Right kidney (tissue), 1 donor: Measurements from ENCODE around the gene LIX1.

Source experiments
- DNase-seq: peaks from one replicate; pipeline ENCODE4 v3.0.0-alpha.2; 2016

LIX1 gene

DNA sequence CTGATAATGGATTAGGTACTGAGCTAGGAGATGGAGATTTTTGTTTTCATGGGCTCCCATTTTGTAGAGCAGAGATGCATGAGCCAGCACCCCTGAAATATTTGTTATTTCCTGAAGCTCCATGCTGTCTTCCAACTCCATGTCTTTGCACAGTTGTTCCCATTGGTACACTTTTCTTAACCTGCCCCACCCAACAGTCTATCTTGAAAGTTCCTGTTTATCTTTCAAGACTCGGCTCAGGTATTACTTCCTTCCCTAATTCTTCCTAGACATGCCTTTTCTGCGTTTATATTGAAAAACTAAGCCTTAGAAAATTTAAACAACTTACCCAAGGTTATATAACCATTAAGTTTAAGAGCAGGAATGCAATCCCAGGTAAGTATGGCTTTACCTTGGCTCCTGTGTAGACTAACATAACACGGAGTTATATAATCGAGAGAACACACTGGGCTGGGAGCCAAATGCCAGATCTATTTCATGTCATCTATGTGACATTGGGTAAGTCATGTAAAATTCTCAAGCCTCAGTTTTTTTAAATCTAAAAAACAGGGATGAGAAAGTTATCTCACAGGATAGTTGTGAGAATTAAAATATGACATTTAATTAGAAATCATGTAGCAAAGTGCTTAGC, 67.4 kb downstream of the LIX1 start:
- no peak for DNase-seq

DNA sequence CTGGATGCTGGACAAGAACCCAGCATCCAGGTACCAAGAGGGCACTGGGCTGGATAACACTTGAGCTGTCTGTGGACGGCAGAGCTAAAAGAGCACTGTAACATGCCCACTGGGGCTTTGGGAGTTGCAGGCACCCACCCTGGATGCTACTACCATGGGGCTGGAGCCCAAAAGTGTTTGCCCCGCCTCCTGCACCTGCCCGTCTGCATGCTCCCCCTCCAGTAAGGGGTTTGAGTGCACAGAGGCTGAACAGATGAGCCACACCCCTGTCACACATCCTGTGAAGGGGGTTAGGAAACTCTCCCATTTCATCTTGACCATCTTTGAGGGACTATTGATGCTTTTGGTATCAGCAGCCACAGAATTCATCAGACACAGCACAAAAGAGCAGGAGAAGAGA, 69.0 kb downstream of the LIX1 start:
- DNase-seq: no peak

DNA sequence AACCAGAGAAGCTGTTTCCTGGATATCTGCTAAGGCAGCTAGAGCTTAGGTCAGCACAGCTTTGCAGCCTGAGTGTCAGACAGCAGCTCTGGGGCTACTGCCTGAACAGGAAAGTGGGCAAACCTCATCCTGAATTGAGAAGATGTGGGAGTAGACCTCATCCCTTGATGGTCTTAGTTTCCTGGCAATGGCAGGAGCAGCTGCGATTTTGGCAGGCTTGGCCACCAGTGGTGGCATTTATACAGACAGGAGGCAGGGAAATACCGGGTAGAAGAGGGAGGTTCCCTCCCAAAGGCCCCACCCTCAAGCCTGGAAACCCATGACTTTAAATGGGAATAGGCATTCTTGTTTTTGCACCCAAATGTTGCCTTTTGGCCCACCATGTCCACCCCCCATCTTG, 69.7 kb downstream of the LIX1 start:
- no peak for DNase-seq

DNA sequence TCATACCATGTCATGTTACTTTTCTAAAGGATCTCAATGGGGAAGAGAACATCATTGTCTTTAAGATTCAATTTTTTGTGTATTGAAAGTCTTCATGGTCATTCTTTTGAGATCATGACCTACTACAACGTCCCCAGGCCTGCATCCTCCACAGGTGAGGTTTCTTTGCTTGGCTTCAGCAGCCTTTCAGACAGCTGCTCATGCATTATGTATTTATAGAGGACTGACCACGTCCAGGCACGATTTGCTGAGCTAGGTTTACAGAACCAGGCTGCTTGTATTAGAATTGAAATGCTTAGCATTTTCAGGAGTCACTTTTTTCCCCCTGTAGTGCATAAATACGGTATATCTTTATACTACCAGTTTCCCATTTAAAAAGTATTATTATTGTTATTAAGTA, 70.4 kb downstream of the LIX1 start:
- no peak for DNase-seq

DNA sequence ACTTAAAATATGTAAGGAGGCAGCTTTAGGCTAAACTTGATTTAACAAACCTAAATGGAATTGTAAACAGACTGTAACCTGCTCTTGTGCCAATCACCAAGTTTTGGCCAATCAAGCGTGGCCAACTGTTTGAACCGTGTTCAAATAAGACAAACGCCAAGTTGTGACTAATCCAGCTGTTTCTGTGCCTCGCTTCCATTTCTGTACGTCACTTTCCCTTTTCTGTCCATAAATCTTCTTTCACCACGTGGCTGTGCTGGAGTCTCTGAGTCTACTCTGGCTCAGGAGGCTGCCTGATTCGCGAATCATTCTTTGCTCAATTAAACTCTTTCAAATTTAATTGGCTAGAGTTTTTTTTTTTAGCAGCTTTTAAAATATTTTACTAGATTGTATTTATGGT, 71.3 kb downstream of the LIX1 start:
- DNase-seq: no peak

DNA sequence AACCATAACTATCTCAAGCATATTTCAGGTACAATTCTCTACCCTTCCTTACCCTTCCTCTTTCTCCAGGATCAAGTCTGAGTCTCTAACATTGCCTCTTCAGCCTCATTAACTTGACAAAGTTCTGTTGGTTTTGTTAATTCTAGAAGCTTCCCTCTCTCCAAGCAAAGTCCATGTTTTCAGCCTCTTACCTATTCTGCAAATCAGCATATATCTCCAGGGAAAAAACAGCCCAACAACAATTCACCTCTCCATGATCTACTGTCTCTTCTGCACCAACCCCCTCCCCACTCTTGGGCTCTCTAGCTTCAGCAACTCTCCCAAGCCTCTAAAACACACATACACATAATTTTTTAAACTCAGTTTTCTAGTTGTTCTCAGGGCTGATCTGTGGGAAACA, 72.2 kb downstream of the LIX1 start:
- no peak for DNase-seq

DNA sequence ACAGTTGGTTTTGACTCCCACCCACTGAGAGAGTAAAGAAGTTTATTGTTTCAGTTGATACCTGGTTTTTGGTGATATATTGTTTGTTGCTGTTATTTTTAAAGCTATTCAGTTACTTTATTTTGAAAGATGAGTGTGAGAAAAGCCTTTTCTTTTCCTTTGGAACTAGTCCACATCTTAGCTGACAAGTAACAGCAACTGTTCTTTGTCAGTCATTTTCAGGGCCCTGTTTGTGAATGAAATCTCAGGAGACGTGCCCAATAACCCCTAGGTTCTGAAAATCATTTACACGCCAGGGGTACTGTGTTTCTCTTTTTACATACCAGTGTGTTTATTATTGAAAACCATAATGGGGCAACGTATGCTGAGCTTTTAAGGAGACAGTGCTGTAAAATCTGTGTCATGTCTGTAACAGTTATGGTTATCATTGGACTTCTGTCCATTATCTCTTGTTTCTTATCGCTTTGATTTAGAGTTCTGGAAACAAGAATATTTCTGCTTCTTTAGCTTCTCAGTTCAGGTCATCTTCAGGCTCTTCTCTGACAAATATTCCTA, 75.0 kb downstream of the LIX1 start:
- DNase-seq: no peak

DNA sequence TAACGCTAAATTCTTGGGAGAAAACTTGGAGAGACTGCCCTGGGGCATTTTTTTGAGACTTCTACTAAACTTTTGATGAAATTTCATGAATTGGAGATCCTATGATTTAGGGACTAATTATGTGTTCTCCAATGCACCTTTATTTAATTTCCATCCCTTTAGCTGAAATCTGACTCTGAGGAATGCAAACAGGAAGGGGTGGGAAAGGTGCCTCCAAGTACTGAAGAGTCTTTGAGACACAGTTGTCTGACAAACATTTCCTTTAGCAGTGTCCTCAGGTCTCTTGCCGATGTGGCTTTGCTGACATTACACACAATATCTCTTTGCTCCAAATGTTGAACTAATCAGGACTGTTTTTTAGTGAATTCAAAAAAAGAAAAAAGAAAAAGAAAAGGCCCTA, 76.9 kb downstream of the LIX1 start:
- no peak for DNase-seq

DNA sequence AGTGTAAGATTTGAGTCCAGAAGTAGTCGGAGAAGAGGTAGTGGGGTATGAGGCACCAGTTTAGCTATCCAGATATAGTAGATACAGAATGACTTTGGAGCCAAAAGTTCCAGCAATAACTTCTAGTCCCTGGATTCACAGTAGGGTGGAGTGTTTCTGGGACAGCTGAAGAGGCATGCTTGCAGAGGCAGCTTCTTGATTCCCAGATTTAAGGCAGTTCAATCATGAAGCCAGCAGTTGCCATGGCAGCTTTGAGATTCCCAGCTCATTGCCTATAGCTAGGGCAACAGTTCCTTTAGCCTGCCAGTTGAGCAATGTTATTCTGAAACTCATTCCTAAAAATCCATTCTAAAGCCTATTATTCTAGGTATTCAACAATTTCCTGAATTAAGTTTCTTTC, 79.2 kb downstream of the LIX1 start:
- no peak for DNase-seq

DNA sequence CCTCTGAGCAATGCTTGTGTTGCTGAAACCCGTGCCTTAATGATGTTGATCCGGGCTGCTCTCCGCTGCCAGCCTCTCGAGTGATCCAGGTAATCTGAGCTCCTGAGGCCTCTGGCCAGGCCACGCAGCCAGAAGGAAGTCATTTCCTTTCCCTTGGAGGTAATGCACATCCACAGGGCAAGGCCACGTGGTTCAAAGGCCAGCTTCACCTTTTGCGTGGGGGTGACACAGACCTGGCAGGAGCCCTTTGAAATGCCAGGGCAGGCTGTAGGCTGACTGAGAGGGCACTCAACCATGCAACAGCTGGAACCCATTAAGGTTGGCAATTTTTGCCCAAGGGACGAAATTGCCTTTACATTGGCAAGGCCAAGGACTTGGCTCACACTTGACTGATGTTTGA, 80.4 kb downstream of the LIX1 start:
- DNase-seq: peak; percentile 51

DNA sequence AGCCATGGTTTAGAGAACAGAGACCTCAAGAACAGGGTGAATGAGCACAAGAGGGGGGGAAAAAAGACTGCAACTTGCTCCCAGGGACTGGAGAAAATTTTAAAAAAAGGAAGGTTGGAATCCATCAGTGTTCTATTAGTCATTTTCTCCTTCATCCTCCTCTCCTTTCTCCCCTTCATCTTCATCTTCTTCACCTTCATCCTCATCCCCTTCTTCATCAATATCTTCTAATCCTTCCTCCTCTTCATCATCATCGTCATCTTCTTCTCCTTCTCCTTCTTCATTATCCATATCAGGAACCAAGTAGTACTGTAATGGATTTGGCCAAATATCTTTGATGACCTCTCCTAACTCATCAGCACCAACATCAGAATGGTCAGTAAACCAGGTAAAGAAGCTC, 86.1 kb downstream of the LIX1 start:
- no peak for DNase-seq

DNA sequence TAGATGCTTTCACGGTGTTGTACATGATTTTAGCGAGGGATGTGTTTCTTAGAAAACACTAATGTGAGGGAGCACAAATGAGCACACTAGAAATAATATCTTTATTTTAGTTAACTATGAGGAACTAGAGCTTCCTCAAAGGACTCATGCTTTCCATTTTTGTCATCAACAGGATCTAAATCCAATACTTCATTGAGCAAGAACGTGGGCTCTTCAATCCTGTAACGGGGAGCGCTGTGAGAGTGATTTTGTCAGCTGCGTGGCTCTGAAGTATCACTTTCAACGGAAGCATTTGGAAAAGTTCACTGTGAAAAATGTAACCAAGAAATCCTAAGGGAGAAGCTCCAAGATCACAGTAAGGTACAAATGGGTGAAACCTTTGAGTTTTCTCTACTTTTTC, 93.2 kb downstream of the LIX1 start:
- DNase-seq: no peak

DNA sequence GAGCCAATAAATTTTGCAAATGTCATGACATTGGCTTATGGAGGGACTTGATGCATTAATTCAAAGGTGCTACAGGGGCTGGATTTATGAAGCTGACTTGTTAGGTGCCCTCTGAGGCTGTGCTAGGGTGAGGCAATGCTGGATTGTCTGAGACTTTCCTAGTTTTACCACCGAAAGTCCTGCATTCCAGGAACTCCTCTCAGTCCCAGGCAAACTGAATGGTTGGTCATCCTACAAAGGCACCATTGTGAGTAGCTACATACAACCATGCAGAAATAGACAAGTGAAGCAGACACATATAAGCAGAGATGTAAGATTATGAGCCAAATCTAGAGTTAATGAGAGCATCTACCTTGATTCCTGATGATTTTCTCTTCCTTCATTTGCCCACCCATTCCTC, 95.3 kb downstream of the LIX1 start:
- DNase-seq: no peak

DNA sequence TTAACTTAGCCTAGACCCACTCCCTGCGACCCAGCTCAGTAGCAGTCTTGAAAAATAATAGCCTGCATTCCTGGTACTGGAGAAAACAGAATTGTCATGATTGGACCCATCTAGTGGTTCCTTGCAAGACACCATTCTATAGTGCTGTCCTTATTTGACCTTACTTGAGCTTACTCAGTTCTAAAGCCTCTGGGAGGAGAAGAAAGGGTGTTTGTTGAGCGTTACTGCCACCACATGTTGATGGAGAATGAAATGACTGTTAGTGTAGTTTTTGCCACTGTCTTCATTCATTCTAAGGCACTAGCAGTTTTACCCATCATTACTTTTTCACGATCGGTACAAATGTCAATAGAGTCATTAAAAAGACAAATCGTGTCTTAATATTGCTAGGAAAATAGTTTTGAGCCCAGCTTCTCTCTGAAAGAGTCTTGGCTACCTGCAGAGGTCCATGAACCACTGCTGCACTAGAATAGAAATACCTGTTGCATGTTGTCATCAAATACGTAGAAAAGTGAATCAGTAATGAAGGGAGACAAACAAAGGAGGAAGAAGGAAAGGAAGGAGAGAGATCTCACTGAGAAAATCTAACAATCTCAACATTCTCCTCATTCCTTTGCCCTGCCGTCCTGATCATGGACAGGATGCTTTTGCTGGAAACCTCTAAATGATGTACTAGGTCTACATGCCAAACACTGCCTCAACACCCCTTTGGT, 96.0 kb downstream of the LIX1 start:
- DNase-seq: no peak

DNA sequence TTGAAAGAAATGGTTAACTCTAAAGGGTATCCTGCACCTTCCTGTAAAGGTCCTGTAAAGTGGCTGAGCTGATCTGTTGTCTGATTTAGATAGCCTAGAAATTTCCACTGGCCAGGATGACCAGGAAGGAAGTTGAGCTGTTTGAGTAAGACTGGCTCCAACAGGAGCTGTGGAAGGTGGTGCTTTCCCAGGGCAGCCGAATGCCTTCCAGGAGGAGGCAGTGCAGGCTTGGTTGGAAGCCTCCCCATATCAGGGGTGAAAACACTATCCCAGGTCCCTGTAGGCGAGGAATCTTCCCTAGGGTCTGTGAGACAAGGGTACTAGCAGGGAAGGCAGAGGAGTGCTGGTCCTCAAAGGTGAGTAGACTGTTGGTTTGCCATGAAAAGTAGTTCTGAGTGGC, 98.4 kb downstream of the LIX1 start:
- peak; percentile 13 for DNase-seq

DNA sequence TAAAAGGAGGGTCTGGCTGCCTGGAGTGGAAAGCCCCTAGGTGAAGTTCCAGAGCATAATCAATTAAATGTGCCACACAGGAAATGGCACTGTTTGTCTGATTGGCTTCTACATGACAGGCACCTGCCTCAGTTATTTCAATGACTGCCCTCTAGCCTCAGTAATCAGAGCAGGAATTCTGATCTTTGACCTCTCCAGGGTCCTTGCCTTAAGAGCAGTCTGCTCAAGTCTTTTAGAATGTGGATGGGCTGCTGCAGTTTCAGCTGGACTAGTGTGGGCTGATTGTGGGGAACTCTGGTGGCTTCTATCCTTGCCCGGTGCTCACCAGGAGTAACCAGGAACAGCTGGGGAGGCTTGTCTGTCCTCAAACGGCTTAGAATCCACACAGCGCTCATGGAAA, 98.9 kb downstream of the LIX1 start:
- DNase-seq: peak; percentile 17

DNA sequence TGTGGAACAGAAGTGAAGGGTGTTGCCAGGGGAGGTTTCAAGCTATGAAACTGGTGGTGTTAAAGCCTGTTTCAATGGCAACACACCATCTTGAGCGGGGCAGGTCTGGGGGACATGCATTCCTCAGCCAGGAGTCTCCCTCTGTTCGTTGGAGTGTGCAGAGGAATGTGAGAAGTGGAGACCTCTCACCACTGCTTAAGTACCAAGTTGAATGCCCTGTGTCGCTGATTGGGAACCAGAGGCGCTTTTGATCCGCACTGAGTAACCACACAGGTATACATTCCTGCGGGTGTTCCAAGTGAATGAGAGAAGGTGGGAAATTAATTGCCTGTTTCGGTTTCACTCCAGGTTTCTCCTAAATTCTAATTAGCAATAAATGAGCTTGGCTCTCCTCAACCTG, 99.4 kb downstream of the LIX1 start:
- peak; percentile 42 for DNase-seq
